ENCODE data around the gene CXCL10.
"Not testable (repeated sequence)": the region's sequence is repeated elsewhere in the genome, so short reads cannot be mapped to it uniquely, and the experiment has no call there.

CXCL10 gene

DNA sequence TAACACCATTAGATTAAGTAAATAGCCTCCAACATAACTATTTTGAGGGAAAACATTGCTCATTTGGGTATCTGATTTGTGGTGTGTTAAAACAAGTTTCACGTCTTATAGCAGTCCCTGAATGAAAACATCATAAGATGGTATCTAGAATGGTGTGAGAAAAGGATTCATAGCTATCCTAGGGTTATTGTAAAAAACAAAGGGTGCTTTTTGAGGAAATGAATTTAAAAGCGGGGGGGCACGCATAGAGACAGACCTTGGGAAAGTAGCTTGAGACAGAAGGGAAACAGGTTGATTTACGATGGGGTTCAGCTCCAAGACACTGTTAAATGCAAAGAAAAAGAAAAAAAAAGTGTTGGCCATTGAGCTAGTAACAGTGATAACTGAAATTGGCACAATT is 768 bp upstream of the CXCL10 start:
- no peak for DNase-seq

DNA sequence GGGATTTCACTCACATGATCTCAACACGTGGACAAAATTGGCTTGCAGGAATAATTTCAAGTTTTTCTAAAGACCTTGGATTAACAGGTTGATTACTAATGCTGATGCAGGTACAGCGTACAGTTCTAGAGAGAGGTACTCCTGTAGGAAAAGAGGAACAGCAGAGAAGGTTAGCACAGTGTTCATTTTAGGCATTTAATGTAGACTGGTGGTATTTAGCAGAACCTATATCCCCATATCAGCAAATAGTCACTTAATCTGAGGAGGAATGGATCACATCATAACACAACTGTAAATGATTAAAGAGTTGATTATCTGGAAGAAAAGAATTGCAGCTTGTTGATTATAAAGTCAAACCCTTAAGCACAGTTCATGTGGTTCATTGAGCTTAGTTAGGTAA is 620 bp downstream of the CXCL10 start:
- DNase-seq = no peak

DNA sequence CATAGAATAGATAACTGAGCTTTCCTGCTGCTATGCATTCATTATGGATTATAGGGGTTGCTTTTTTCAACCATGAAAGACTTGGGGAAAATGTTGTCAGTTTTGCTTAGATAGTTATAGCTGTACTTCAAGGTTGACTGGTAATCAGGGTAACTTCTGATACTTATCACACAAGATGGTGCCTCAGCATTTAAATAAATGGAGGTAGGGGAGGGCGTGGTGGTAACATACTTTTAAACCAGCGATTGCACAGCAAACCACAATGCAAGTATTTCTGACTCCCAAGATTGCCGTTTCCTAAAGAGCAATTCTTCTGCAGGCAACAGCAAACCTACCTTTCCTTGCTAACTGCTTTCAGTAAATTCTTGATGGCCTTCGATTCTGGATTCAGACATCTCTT is 1.3 kb downstream of the CXCL10 start:
- DNase-seq = no peak

DNA sequence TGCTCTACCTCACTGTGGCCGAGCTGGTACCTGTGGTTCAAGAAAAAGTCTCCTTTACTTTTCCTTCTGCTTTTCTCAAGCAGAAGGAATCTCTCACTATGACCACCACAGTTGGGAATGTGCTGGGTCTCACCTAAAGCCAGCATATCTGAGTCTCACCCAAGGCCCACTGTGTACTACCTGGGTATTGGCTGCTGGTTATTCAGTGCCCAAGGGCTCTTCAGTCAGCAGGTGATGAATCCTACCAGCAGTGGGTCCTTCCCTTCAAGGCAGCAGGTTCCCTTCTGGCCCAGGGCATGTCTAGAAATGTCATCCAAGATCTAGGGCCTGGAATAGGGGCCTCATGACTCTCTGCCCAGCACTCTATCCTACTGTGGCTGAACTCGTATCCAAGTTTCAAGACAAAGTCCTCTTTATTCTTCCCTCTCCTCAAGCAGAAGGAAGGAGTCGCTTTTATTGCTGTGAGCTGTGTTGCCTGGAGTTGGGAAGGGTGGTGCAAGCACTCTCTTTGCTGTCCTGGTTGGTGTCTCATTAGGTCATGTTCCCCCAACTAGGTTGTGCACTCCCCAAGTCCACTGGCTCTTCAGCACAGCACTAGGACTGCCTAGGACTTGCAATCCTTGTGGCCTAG is 6.1 kb downstream of the CXCL10 start:
- DNase-seq = no peak

DNA sequence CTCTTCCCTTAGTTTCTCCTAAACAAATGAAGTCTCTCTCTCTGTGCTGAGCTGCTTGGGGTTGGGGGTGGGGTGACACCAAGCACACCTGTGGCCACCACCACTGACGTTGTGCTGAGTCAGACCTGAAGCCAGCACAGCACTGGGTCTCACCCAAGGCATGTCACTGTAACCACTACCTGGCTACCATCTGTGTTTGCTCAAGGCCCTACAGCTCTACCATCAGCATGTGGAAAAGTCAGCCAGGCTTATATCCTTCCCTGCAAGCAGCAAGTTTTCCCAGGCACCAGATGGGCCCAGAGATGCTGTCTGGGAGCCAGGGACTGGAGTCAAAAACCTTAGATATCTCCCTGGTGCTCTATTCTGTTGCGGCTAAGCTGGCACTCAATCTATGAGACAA is 6.9 kb downstream of the CXCL10 start:
- DNase-seq = no peak

DNA sequence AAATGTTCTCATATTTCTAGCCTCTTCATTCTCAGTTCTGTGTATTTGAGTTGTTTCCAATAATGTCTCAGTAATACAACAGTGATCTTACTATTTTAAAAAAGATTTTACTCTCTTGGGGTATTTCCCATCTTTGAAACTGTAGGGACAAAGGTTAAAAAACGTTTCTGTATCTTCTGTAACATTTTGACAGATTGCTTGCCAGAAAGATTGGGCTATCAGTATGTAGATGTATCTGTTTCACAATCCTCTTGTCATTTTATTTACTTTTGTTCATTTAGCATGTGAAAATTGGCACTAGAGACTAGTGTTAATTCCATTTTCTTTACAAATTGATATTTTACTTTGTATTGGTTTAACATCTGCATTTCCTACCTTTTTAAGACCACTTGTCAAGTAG is 9.8 kb downstream of the CXCL10 start:
- DNase-seq = no peak

DNA sequence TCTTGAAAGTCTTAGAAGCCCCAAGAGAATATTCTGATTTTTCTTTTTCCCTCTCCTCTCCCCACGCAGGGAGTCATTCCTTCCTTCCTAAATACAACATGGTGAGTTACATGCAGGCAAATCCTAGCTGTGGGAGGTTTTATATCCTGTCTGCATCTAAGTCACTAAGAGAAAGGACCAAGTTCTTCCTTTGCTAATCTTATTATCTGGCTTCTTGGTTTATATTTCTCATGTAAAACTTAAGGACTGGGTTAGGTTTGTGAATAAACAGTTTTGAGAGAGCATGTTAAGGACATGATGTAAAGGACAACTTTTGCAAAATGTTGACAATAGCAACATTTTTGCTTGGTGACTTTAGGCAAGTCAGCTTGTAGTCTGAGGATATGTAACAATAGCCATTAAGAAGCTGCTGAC is 10.9 kb downstream of the CXCL10 start:
- DNase-seq = no peak

DNA sequence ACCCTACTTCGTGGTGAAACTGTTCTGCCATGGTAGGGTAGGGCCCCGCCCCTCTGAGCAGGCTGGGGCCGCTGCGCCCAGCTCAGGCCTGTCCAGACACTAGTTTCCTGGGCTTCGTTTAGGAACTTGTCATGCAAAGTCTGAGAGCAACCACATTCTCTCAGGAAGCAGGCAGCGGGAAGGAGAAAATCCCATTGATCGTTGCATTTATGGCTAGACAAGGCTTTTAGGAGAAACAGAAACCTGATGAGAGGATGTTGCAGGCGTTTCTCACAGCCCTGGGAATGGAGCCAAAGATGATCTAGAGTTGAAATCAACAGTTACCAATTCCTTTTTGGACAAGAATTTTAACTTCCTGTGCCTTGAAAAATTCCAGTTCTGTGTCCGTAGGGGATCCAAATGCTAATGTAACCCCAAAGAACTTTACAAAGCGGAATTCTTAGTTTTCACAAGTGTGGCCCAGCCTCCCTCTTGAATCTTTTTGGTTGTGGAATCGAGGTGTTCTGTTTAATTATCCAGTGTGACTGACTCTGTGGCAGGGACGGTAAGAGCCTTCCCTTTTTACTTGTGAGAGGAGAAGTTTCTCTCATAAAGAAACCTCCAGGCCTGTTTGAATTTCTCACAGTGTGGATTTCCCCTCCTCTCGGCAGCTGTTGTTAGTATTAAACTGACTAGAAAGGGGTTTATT is 11.5 kb downstream of the CXCL10 start:
- DNase-seq = no peak

DNA sequence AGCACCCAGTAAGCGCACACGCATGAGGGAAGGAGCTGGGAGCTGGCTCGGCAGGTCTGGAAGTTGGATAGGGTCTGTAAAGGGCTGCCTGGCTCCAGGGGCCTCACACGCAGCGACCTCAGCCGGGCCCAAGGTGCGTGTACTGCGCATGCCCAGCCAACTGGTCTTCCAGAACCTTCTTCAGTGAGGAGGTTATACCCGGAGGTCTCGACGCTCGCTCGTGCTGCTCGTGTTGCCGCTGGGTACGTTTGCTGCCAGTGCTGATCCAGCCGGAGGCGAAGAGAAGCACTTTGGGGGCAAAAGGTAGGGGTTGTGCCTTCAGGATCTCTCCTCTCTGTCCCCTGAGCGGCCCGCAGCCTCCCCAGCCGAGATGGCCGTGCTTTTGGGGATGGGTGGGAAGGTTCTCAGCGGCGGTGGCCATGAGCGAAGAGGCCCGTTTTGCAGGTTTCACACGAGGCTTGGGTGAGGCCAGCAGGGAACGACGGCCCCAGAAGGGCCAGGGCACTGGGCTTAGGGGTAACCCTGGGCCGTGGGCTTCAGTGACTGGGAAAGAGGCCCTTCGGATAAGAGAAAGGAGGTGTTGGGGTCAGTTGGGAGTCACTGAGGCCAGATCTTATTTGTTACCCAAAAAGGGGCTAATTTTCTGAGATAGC is 12.2 kb downstream of the CXCL10 start:
- no peak for DNase-seq

DNA sequence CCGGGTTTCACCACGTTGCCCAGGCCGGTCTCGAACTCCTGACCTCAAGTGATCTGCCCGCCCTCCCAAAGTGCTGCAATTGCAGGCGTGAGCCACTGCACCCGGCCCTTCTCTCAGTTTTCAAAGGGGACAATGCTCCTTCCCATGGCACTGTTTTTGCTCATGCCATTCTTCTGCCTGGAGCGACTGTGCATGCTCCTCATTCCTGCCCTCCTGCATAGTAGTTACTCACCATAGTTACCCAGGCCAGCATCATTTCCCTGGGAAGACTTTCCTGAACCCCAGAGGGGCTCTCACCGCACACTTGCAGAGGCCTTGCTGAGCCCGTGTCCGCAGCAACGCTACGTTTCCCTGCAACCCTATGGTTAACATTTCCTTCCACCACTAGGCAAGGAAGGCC is 12.7 kb downstream of the CXCL10 start:
- DNase-seq = no peak

DNA sequence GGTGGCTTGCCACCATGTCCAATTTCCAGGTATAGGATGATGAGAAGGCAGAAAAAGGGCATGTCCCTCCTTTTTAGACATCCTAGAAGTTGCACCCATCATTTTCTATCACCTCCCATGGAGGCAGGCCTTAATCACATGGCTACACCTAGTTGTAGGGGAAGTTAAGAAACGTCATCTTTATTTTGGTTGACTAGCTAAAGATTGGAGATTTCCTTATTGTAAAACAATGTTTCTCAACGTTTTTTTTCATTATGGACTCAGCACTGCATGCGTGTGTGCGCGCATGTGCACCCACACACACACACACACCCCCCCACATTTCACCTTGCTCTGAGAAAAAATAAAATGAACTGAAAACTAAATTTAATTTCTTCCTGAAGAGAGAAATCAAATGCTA is 14.0 kb downstream of the CXCL10 start:
- no peak for DNase-seq

DNA sequence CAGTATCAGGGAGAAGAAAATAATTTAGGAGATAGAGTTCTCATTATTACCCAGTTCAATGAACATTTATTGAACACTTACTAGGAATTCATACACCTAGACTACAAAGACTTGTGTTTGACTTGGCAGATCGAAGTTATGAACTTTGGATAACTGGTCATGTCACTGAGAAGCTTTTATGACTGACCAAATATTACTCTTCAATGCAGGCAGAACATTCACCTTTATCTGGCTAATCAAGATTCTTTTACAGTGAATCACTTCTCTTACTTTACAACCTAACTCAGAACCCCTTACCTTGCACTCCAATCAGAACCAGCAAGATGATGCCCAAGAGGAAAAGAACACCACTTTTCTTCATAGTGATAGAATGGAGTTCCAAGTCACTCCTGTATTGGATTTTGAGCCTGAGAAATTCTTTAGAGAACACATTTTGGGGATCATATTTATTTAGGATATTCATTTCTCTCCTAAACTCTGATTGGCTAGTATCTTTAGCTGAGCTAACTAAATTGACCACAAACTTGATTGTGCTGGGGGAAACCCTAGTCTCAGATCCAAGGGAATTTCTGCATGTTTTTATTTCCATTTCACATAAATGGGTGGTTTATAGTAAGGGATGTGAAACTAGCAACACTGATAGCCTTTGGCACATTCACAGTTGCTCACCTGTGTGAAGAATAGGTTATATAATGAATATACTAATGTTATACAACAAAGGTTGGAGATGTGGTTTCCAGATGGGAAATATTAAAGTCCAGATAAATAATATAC is 16.0 kb downstream of the CXCL10 start, which contains the start of gene CXCL9:
Gene CXCL9 (minus strand): TSS at position 421 of the 774 bp plus-strand sequence. CDS start 60 bp downstream, at position 361.
- no peak for DNase-seq

DNA sequence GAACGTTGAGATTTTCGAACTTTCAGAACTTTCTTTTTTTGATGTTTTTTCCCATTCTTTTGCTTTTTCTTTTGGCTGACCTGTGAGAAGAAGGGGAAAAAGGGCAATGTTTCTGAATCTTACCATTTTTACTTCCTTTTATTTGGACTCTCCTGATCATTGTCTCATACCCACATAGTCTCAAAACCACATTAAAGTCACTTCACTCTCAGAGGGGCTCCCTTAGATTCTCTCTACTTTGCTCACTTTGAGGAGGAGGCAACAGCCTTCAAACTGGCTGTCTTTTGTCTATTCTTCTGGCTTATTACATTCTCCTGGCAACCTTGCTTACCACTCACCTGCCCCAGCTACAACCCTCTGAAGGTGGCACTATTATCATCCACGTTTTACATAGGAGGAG is 19.7 kb downstream of the CXCL10 start:
- no peak for DNase-seq

DNA sequence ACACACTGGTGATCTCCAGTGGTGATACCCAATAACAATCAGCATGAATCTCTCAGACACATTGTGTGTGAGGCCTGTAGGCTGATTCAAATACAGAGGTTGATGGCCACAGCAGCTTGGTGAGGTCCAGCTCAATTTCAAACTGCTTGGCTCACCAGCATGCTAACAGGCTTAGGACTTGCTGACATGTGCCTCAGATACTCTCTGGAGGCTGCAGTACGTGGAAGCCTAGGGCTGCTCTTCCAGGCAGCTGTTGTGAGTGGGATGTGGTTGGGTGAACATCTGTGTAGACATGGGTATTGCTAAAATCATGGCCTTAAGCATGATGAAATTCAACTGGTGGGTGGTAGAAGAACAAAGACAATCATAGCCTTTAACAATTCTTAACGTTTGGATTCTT is 20.3 kb downstream of the CXCL10 start:
- DNase-seq = no peak

DNA sequence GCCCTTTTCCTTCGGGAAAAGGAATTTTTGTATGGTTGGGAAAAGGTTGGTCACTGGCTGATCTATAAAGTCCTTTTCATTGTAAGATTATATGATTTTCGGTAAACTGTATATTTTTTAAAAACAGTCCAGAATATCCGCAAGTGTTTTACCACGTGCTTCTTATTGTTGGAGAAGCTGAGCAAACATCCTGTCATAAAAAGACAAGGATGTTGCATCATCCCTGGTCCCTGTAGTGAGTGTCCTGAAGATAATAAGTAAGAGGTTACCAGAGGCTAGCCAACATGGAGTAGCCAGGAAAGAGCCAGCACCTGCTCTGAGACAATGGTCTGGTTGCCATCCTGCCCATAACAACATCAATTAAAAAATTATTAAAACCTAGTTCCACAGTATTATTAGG is 21.1 kb downstream of the CXCL10 start:
- DNase-seq = no peak

DNA sequence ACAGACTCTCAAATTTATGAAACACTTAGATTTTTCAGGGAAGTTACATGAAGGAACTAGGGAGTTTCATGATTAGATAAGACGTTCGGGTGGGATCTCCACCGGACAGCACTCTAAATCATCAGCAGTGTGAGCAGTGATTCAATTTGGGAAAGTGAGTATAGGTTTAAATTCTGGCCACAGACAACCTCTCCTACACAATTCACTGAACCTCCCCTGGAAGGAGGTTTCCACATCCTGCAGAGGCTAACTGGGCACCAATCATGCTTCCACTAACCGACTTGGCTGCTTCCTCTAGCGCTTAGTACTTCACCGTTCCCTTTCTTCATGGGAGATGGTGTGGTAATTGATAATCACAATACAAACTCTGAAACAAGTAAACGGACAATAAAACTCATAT is 21.6 kb downstream of the CXCL10 start:
- no peak for DNase-seq

DNA sequence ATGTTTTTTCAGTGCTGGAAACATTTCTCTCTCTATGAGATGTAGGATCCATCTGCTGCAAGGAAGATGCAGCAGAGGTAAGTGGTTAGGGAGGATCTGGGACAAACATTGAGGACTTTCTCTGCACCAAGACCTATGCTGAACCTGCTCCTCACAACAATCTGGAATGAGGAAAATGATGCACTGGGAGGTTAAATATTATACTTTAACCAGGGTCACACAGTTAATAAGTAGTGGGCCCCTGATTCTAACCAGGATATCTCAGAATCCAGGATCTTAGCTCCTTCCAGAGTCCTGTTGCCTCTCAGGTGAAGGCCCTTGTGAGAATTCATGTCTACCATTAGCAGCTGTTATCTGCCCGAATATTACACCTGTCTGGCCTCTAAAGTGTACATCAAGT is 23.0 kb downstream of the CXCL10 start:
- DNase-seq = no peak

DNA sequence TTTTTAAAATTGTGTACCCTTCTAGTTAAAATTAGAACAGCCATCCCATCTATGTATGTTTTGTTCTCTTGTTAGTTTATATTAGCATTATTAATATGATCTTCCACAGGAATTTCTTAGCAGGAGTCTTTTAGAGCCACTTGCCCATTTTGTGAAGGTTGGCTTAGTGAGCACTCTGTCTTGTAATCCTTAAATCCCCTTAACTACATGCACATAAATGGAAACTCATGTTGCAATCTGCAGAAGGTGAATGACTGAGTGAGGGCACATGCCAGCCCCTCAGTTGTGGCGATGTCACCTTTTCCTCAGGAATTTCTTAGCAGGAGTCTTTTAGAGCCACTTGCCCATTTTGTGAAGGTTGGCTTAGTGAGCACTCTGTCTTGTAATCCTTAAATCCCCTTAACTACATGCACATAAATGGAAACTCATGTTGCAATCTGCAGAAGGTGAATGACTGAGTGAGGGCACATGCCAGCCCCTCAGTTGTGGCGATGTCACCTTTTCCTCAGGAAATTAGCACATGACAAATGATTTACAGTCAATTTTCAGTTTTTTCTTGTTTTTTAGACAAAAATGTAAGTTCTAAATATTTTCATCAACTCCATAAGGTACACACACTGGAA is 24.7 kb downstream of the CXCL10 start:
- not testable (repeated sequence) for DNase-seq

DNA sequence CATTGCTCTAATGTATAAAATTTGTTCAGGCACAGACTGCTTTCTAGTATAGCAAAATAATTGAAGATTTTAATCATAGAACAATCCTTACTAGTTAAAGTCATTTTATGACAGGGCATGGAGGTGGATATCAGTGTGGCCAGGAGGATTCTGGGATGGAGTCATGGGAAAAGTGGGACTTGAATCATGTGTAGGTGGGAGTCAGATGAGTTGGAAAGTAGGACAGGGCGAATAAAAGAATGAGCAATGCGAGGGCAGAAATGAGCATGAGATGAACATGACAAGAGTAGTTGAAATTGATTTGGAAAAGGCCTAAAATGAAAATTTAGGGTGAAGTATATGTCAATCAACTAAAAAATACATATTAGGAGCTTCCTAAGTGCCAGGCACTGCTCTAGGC is 25.4 kb downstream of the CXCL10 start:
- no peak for DNase-seq

DNA sequence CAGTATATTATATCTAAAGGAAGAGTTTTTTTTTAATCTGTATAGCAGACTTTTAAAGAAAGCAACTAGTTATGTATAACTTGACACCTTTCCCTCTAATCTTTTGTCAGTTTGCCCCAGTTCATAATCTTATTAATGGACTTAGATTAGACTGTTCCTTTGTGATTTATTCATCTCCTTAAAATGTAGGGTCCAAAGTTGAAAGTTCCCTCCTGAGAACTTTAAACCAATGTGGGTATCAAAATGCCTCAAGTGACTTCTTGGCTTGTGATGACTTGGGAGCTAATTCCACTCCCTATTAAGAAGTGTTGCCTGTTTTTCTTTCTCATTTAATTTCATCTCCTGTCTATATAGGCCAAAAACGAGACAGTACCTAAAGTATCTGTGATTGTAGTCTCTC is 26.2 kb downstream of the CXCL10 start:
- no peak for DNase-seq

DNA sequence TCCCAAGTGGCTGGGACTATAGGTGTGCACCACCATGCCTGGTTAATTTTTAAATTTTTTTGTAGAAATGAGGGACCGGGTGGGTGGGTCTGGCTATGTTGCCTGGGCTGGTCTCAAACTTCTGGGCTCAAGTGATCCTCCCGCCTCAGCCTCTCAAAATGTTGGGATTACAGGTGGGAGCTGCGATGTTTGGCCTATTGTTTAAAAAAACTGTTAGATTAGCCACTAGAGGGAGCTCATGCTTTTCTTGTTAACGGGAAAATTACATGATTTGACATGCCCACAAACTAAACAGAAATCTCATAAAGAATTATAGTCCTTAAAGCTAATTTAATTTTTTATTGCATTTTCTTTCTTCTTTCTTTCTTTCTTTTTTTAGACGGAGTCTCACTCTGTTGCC is 27.6 kb downstream of the CXCL10 start:
- no peak for DNase-seq

DNA sequence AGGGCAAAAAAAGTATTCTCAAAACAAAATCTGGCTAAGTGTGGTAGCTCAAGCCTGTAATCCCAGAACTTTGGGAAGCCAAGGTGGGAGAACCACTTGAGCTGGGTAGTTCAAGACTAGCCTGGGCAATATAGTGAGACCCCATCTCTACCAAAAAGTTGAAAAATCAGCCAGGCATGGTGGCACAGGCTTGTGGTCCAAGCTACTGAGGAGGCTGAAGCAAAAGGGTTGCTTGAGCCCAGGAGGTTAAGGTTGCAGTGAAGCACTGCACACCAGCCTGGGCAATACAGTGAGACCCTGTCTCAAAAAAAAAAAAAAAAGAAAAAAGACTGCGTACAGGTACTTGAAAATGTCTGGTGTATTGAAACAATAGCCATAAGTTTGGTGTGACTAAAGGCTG is 30.8 kb downstream of the CXCL10 start:
- DNase-seq = no peak

DNA sequence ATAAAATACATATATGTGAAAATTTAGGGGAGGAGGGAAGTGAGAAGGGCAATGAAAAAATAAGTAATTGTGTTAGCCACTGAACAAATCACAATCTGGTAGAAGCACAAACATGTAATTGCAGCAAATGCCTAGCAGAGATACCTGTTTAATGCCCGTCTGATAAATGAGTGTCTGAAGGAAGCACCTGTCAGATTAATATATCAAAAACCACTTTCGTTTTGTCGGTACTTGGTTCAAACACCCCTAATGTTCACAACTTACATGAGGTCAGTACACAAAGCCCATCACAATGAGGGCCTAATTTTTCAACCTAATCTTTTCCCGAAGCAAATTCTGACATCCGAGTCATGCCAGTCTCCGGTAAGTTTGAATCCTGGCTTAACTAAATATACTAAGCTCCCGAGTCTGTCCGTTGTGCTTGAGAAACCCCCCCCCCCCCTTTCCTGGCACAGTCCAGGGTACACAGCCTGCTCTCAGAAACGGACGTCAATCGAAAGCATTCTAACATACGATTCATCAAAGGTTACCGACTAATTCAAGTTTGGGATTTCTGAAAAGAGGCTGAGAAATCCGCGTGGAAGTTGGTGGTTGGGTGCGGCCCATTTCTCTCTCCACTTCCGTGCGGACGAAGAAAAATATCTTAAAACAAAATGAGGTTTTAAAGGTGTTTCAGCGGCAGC is 33.3 kb downstream of the CXCL10 start:
- DNase-seq = no peak
